Colonic mucosa (tissue), 4 donors: ENCODE measurements around the gene HOXA13. TPM values are rescaled to one million over a fixed set of nuclear protein-coding genes. Genes with fewer than 3 reads are reported as not detected.

Experiments used
- DNase-seq: peaks from one replicate; pipeline ENCODE4 v3.0.0-alpha.2; 2020
- H3K27ac ChIP-seq: fragments of 200-600 bp; one replicate; pipeline ENCODE4 v1.8.0; 2021
- H3K27me3 ChIP-seq: fragments of 200-600 bp; one replicate; pipeline ENCODE4 v1.8.0; 2021
- H3K36me3 ChIP-seq: fragments of 200-600 bp; one replicate; pipeline ENCODE4 v1.8.0; 2021
- H3K4me1 ChIP-seq: fragments of 200-600 bp; one replicate; pipeline ENCODE4 v1.8.0; 2021; ENCODE audit warnings: mild to moderate bottlenecking
- H3K4me3 ChIP-seq: fragments of 200-600 bp; one replicate; pipeline ENCODE4 v1.8.0; 2021
- H3K9ac ChIP-seq, 2 donors: one replicate each; pipeline ENCODE4 v1.7.0; 2013; ENCODE audit warnings: control low read depth in 2 of 2, low read depth in 2 of 2, low read length in 2 of 2
- H3K9me3 ChIP-seq: fragments of 200-600 bp; one replicate; pipeline ENCODE4 v1.8.0; 2021
- CTCF ChIP-seq: fragments of 200-600 bp; IDR thresholded peaks from one replicate; pipeline ENCODE4 v1.8.0; 2022; ENCODE audit warnings: antibody characterized with exemption, mild to moderate bottlenecking
- intact Hi-C: fragments of 100-400 bp; cut with DNase I; formaldehyde crosslinking; loops from one replicate; pipeline ENCODE4 v1.14.1; 2022
- total RNA-seq, 2 donors: library from RNA; stranded (reverse); fragmentation: NEBNext Ultra II Directional in 1 of 2; extraction: Animal tissue kit (Norgen Biotek cat#: 25700) in 1 of 2; gene quantifications; one replicate each; pipeline ENCODE4 v1.2.1, GENCODE V29; 2021
- donor health status: healthy.
- donor health status: DM: no; HTN: no; CAD: no.
- donor health status: DM: no; HTN: no; CAD: no.

The HOXA13 gene
- total RNA-seq, 2 donors from 2014 or later: 22.7 to 33.8 TPM

GRCh38 chr7:27198871-27199801 is 755 bp downstream of the HOXA13 start:
- Histone ChIP-seq H3K27ac (peak overlapping the region; percentile 75), H3K9ac (peak overlapping the region; percentile 70 to 95), H3K9me3 (no peaks in the 10 kb centered on the region), H3K36me3 (no peaks in the 10 kb centered on the region), H3K4me1 (no peaks in the 10 kb centered on the region), H3K27me3 (peaks cover 4% of the 10 kb centered on the region), H3K4me3 (peak overlapping the region; percentile 68)
- peak; percentile 39 for DNase-seq
- no peak for TF ChIP-seq CTCF
- intact Hi-C loops: loop anchor here (10.0 kb wide), 2 partner anchors 546 to 896 kb away; partner anchors contain the start of gene TAX1BP1

- intact Hi-C loops: loop anchor here (10.0 kb wide), 2 partner anchors 547 to 897 kb away; partner anchors contain the start of gene TAX1BP1
Measured at GRCh38 chr7:27198138-27198841, 1.6 kb downstream of the HOXA13 start.

GRCh38 chr7:27197137-27198042 is 2.5 kb downstream of the HOXA13 start:
- TF ChIP-seq CTCF: no peak
- peak overlapping the region; percentile 75 for H3K27ac ChIP-seq
- H3K36me3 ChIP-seq: no peaks in the 10 kb centered on the region
- DNase-seq: no peak
- H3K4me3 ChIP-seq: peak overlapping the region; percentile 68
- H3K27me3 ChIP-seq: peaks cover 4% of the 10 kb centered on the region
- peak overlapping the region; percentile 49 to 95 for H3K9ac ChIP-seq
- no peaks in the 10 kb centered on the region for H3K4me1 ChIP-seq
- intact Hi-C loops: loop anchor here (10.0 kb wide), 2 partner anchors 547 to 897 kb away; partner anchors contain the start of gene TAX1BP1
- no peaks in the 10 kb centered on the region for H3K9me3 ChIP-seq

More at GRCh38 chr7:27198138-27198841, 1.6 kb downstream of the HOXA13 start:
- Histone ChIP-seq H3K36me3 (no peaks in the 10 kb centered on the region), H3K4me1 (no peaks in the 10 kb centered on the region), H3K9me3 (no peaks in the 10 kb centered on the region), H3K9ac (peak overlapping the region; percentile 49 to 95), H3K27ac (peak overlapping the region; percentile 75), H3K4me3 (peak overlapping the region; percentile 68), H3K27me3 (peaks cover 4% of the 10 kb centered on the region)
- peak; percentile 38 for DNase-seq
- no peak for TF ChIP-seq CTCF

- H3K4me1 ChIP-seq: no peaks in the 10 kb centered on the region
- H3K36me3 ChIP-seq: no peaks in the 10 kb centered on the region
- peak; percentile 66 for TF ChIP-seq CTCF
- intact Hi-C loops: loop anchor here (10.0 kb wide), 2 partner anchors 548 to 898 kb away; partner anchors contain the start of gene TAX1BP1
- peak overlapping the region; percentile 0 for H3K27ac ChIP-seq
- H3K9me3 ChIP-seq: no peaks in the 10 kb centered on the region
- peak overlapping the region; percentile 68 for H3K4me3 ChIP-seq
- peaks cover 4% of the 10 kb centered on the region for H3K27me3 ChIP-seq
- DNase-seq: peak; percentile 97
- H3K9ac ChIP-seq: peak overlapping the region in 1 of 2 donors; percentile 59
Measured at GRCh38 chr7:27196287-27196767, 3.6 kb downstream of the HOXA13 start.
